H4 (cell line): ENCODE data around the gene MAOA. TPM values are rescaled to one million over a fixed set of nuclear protein-coding genes. Genes with fewer than 3 reads are reported as not detected.

ENCODE experiments used
- DNase-seq: peaks from one replicate; pipeline ENCODE4 v3.0.0-alpha.2; 2015; ENCODE audit warnings: low spot score
- total RNA-seq: library from RNA; depleted of rRNA; stranded (reverse); fragments of >200 nt; shearing (Covaris generic); gene quantifications from 2 replicates; pipeline ENCODE4 v1.2.3, GENCODE V29; 2014; rRNA removed

The MAOA gene
- total RNA-seq, 1 experiment from 2014 or later: 0.62 TPM

DNA sequence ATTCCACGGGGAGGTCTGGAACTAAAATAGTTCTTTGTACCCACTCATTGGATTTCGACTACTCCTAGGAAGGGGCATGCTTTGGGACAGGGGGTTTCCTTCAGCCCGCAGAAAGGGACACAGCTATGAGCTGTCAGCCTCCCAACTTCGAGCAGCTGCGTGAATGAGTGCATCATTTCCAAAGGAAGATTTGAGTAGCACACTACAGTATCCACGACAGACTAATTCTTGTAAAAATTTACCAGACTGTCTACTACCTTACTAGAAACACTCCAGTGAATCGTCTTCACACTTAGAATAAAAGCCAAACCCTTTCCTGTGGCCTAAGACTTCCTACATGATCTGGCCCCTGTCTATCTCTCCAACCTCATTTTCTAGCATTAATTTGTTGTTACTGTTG lies 101.9 kb downstream of the MAOA start:
- DNase-seq: no peak

DNA sequence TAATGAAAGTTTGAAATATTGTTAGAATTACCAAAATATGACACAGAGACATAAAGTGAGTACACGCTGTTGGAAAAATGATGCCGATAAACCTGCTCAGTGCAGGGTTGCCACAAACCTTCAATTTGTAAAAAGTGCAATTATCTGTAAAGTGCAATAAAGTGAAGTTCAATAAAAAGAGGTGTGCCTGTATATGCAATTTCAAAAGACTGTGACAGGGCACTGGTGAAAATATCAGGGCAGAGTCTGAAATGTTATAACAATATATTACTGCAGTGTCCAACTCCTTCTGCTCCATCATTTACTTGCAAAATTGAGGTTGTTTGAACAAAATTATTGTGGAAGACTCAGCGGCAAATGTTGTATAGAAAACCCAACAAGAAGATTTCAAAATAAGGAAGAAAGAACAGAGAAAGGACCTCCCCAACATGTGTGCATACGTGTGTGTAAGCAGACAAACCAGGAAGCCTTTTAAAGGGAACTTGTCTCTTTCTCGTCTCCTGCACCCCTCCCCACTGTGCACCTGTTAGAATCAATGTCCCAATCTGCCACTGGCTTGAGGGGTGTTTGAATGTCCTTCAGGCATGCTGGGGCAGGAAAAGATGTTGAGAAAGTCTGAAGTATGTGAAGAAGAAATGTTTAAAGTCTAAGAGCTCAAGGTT lies 130.0 kb downstream of the MAOA start:
- DNase-seq: no peak

Other genes with a start within 250 kb of the MAOA start
- gene MAOB, start 226.2 kb downstream of the MAOA start, total RNA-seq: not detected in 2 replicates